ENCODE measurements around the gene FER1L5. TPM values are rescaled to one million over a fixed set of nuclear protein-coding genes. Genes with fewer than 3 reads are reported as not detected.
A peak's percentile ranks its signal among the peaks of the same experiment; 100 is the strongest.

Gene FER1L5
- total and polyA plus RNA-seq, 10 donors: 0.02 to 0.23 (median 0.10) TPM; not detected in 3

- H3K4me3 ChIP-seq: no peak overlapping the region
- intact Hi-C loops (cut with DNase I; ENCODE audit: low total_unique reads): no loop called here
- H3K4me1 ChIP-seq: peaks cover 0 to 8% (median 0%) of the 10 kb centered on the region in 6 donors
- no peaks in the 10 kb centered on the region for H3K27me3 ChIP-seq (replicated peaks in 1 of 7)
- TF ChIP-seq CTCF (IDR thresholded peaks at IDR 0.05 in 8 of 11, conservative IDR thresholded peaks at IDR 0.05 in 3 of 11) (no peak), POLR2A (IDR thresholded peaks at IDR 0.05) (no peak), POLR2AphosphoS5 (IDR thresholded peaks at IDR 0.05) (no peak)
- 59 to 72% (median 61%) methylated on average over 11 of the region's 11 CpGs for WGBS, 5 donors
- H3K36me3 ChIP-seq: no peaks in the 10 kb centered on the region
- DNase-seq: no peak
- H3K27ac ChIP-seq: no peak overlapping the region
- H3K9me3 ChIP-seq: peaks cover 0 to 6% (median 0%) of the 10 kb centered on the region in 8 donors
Observed at GRCh38 chr2:96668771-96669170, 26.2 kb downstream of the FER1L5 start.

DNA sequence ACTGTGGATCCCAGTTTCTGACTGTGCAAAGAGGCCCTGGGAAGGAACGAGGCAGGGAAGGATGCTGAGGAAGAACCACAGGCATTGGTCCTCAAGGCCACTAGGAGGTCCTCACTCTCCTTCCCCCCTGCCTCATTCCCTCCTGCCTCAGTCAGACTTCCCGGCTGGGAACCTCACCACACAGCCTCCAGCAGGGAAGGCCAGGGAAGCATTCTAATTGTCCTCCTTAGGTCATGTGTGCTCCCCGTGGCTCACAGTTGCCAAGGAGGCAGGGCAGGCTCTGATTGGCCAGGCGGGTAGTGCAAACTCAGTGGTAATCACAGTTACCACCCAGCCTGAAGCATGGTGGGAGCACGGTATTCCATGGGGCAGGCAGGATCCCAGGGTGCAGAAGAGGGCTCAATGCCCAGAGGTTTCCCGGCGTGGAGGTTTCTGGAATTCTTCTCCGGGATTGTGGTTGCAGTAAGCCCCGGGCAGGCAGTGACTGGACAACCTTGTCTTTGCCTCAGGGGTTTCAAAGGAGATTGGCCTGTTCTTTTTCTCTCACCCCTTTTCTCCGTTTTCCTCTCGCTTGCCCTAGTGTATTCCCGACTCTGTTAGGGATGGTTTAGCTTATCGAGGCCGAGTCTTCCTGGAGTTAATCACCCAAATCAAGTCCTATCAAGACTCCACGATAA lies 27.1 kb downstream of the FER1L5 start:
- no peak for DNase-seq
- WGBS, 5 donors: 88 to 95% (median 90%) methylated on average over 15 of the region's 15 CpGs
- no peak overlapping the region for H3K27ac ChIP-seq

DNA sequence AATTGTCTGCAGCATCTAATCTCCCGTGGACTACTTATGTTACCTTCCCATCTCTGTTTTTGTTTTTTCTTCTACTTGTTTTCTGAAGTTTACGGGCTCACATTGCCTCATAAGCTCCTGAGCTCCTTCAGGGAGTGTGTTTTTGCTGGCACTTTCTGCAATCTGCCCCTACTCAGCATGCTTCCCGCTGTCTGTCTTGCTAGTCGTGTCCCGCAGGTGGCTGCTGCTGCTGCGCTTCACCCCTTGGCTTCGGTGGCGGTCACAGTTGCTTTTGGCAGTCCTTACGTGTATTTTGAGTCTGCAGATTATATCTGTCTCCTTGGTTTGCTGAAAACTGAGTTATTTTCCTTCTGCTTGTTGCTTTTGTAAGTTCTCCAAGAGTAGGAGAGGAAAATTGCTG lies 37.3 kb downstream of the FER1L5 start:
- H3K4me1 ChIP-seq: peaks cover 0 to 2% (median 0%) of the 10 kb centered on the region in 6 donors
- H3K27me3 ChIP-seq (replicated peaks in 1 of 7): no peaks in the 10 kb centered on the region
- intact Hi-C loops (cut with DNase I; ENCODE audit: low total_unique reads): no loop called here
- H3K9me3 ChIP-seq: no peaks in the 10 kb centered on the region
- H3K36me3 ChIP-seq: no peaks in the 10 kb centered on the region
- TF ChIP-seq POLR2A (IDR thresholded peaks at IDR 0.05) (no peak), POLR2AphosphoS5 (IDR thresholded peaks at IDR 0.05) (no peak)
- peak; percentile 55 for DNase-seq
- WGBS, 5 donors: 68 to 85% (median 77%) methylated on average over 9 of the region's 9 CpGs
- no peak overlapping the region for H3K4me3 ChIP-seq
- no peak overlapping the region for H3K27ac ChIP-seq

More for the DNA sequence above, 27.1 kb downstream of the FER1L5 start:
- Histone ChIP-seq H3K4me3 (no peak overlapping the region), H3K9me3 (no peaks in the 10 kb centered on the region), H3K4me1 (peaks cover 0 to 8% (median 0%) of the 10 kb centered on the region in 6 donors), H3K27me3 (replicated peaks in 1 of 7) (no peaks in the 10 kb centered on the region), H3K36me3 (no peaks in the 10 kb centered on the region)
- no peak for TF ChIP-seq POLR2A (IDR thresholded peaks at IDR 0.05)
- TF ChIP-seq POLR2AphosphoS5 (IDR thresholded peaks at IDR 0.05): no peak
- no peak for TF ChIP-seq CTCF (IDR thresholded peaks at IDR 0.05 in 8 of 11, conservative IDR thresholded peaks at IDR 0.05 in 3 of 11)
- intact Hi-C loops (cut with DNase I; ENCODE audit: low total_unique reads): no loop called here

GRCh38 chr2:96680561-96681141 lies 38.1 kb downstream of the FER1L5 start:
- Histone ChIP-seq H3K27ac (no peak overlapping the region), H3K27me3 (replicated peaks in 1 of 7) (no peaks in the 10 kb centered on the region), H3K9me3 (no peaks in the 10 kb centered on the region), H3K36me3 (no peaks in the 10 kb centered on the region), H3K4me1 (peaks cover 0 to 10% (median 6%) of the 10 kb centered on the region in 6 donors), H3K4me3 (no peak overlapping the region)
- TF ChIP-seq POLR2A (IDR thresholded peaks at IDR 0.05) (no peak), CTCF (IDR thresholded peaks at IDR 0.05 in 8 of 11, conservative IDR thresholded peaks at IDR 0.05 in 3 of 11) (no peak), POLR2AphosphoS5 (IDR thresholded peaks at IDR 0.05) (no peak)
- 73 to 84% (median 83%) methylated on average over 5 of the region's 5 CpGs for WGBS, 5 donors
- intact Hi-C loops (cut with DNase I; ENCODE audit: low total_unique reads): no loop called here
- peak; percentile 18 for DNase-seq

All from spleen (tissue), 11 donors.